Measurements from ENCODE around the gene CLP1. TPM values are rescaled to one million over a fixed set of nuclear protein-coding genes. Genes with fewer than 3 reads are reported as not detected.

CLP1 gene
- 53.4 TPM for total RNA-seq

GRCh38 chr11:57657194-57658022, at the start of gene CLP1:
Gene CLP1, plus strand, starts transcription at chr11:57657762. Its CDS starts 1,715 bp downstream, at chr11:57659477.
- Histone ChIP-seq H3K27me3 (ENCODE audit: insufficient read depth, low read length) (no peaks in the 10 kb centered on the region), H3K9me3 (ENCODE audit: low read depth, low read length) (no peaks in the 10 kb centered on the region), H3K4me1 (ENCODE audit: insufficient read depth, low read length) (peaks cover 20% of the 10 kb centered on the region), H3K4me3 (ENCODE audit: low read length) (peak within 1 kb of the TSS; percentile 72)

- Histone ChIP-seq H3K4me3 (ENCODE audit: low read length) (no peak overlapping the region), H3K27me3 (ENCODE audit: insufficient read depth, low read length) (no peaks in the 10 kb centered on the region), H3K9me3 (ENCODE audit: low read depth, low read length) (no peaks in the 10 kb centered on the region), H3K4me1 (ENCODE audit: insufficient read depth, low read length) (no peaks in the 10 kb centered on the region)
Observed at GRCh38 chr11:57610170-57610569, 47.4 kb upstream of the CLP1 start.

GRCh38 chr11:57614234-57614772, 43.3 kb upstream of the CLP1 start:
- H3K27me3 ChIP-seq (ENCODE audit: insufficient read depth, low read length): no peaks in the 10 kb centered on the region
- no peak overlapping the region for H3K4me3 ChIP-seq (ENCODE audit: low read length)
- no peaks in the 10 kb centered on the region for H3K4me1 ChIP-seq (ENCODE audit: insufficient read depth, low read length)
- peaks cover 1% of the 10 kb centered on the region for H3K9me3 ChIP-seq (ENCODE audit: low read depth, low read length)

GRCh38 chr11:57615308-57615707, 42.3 kb upstream of the CLP1 start:
- no peaks in the 10 kb centered on the region for H3K27me3 ChIP-seq (ENCODE audit: insufficient read depth, low read length)

GRCh38 chr11:57616595-57616994, 41.0 kb upstream of the CLP1 start:
- H3K4me1 ChIP-seq (ENCODE audit: insufficient read depth, low read length): no peaks in the 10 kb centered on the region
- H3K4me3 ChIP-seq (ENCODE audit: low read length): no peak overlapping the region
- H3K27me3 ChIP-seq (ENCODE audit: insufficient read depth, low read length): no peaks in the 10 kb centered on the region
- peaks cover 12% of the 10 kb centered on the region for H3K9me3 ChIP-seq (ENCODE audit: low read depth, low read length)

More at GRCh38 chr11:57615308-57615707, 42.3 kb upstream of the CLP1 start:
- peaks cover 11% of the 10 kb centered on the region for H3K9me3 ChIP-seq (ENCODE audit: low read depth, low read length)
- H3K4me1 ChIP-seq (ENCODE audit: insufficient read depth, low read length): no peaks in the 10 kb centered on the region
- H3K4me3 ChIP-seq (ENCODE audit: low read length): no peak overlapping the region

- Histone ChIP-seq H3K4me3 (ENCODE audit: low read length) (no peak overlapping the region), H3K9me3 (ENCODE audit: low read depth, low read length) (peaks cover 12% of the 10 kb centered on the region), H3K27me3 (ENCODE audit: insufficient read depth, low read length) (no peaks in the 10 kb centered on the region), H3K4me1 (ENCODE audit: insufficient read depth, low read length) (no peaks in the 10 kb centered on the region)
Observed at GRCh38 chr11:57618438-57618837, 39.1 kb upstream of the CLP1 start.

- H3K9me3 ChIP-seq (ENCODE audit: low read depth, low read length): peaks cover 12% of the 10 kb centered on the region
- H3K27me3 ChIP-seq (ENCODE audit: insufficient read depth, low read length): no peaks in the 10 kb centered on the region
- H3K4me1 ChIP-seq (ENCODE audit: insufficient read depth, low read length): no peaks in the 10 kb centered on the region
- H3K4me3 ChIP-seq (ENCODE audit: low read length): no peak overlapping the region
Observed at GRCh38 chr11:57619331-57619730, 38.2 kb upstream of the CLP1 start.

- Histone ChIP-seq H3K4me1 (ENCODE audit: insufficient read depth, low read length) (no peaks in the 10 kb centered on the region), H3K4me3 (ENCODE audit: low read length) (no peak overlapping the region), H3K9me3 (ENCODE audit: low read depth, low read length) (peaks cover 12% of the 10 kb centered on the region), H3K27me3 (ENCODE audit: insufficient read depth, low read length) (no peaks in the 10 kb centered on the region)
Observed at GRCh38 chr11:57620467-57620866, 37.1 kb upstream of the CLP1 start.

GRCh38 chr11:57622263-57622662, 35.3 kb upstream of the CLP1 start:
- no peaks in the 10 kb centered on the region for H3K4me1 ChIP-seq (ENCODE audit: insufficient read depth, low read length)
- no peaks in the 10 kb centered on the region for H3K27me3 ChIP-seq (ENCODE audit: insufficient read depth, low read length)
- peaks cover 12% of the 10 kb centered on the region for H3K9me3 ChIP-seq (ENCODE audit: low read depth, low read length)
- H3K4me3 ChIP-seq (ENCODE audit: low read length): no peak overlapping the region

GRCh38 chr11:57624864-57625263, 32.7 kb upstream of the CLP1 start:
- Histone ChIP-seq H3K4me1 (ENCODE audit: insufficient read depth, low read length) (no peaks in the 10 kb centered on the region), H3K27me3 (ENCODE audit: insufficient read depth, low read length) (no peaks in the 10 kb centered on the region), H3K4me3 (ENCODE audit: low read length) (no peak overlapping the region), H3K9me3 (ENCODE audit: low read depth, low read length) (peaks cover 6% of the 10 kb centered on the region)

- Histone ChIP-seq H3K9me3 (ENCODE audit: low read depth, low read length) (no peaks in the 10 kb centered on the region), H3K27me3 (ENCODE audit: insufficient read depth, low read length) (no peaks in the 10 kb centered on the region), H3K4me1 (ENCODE audit: insufficient read depth, low read length) (no peaks in the 10 kb centered on the region), H3K4me3 (ENCODE audit: low read length) (no peak overlapping the region)
Observed at GRCh38 chr11:57626895-57627294, 30.7 kb upstream of the CLP1 start.

GRCh38 chr11:57630171-57630570, 27.4 kb upstream of the CLP1 start:
- H3K27me3 ChIP-seq (ENCODE audit: insufficient read depth, low read length): peaks cover 4% of the 10 kb centered on the region
- H3K4me3 ChIP-seq (ENCODE audit: low read length): no peak overlapping the region
- no peaks in the 10 kb centered on the region for H3K9me3 ChIP-seq (ENCODE audit: low read depth, low read length)
- H3K4me1 ChIP-seq (ENCODE audit: insufficient read depth, low read length): no peaks in the 10 kb centered on the region

- Histone ChIP-seq H3K9me3 (ENCODE audit: low read depth, low read length) (no peaks in the 10 kb centered on the region), H3K4me3 (ENCODE audit: low read length) (no peak overlapping the region), H3K27me3 (ENCODE audit: insufficient read depth, low read length) (peaks cover 7% of the 10 kb centered on the region), H3K4me1 (ENCODE audit: insufficient read depth, low read length) (no peaks in the 10 kb centered on the region)
Observed at GRCh38 chr11:57632116-57632515, 25.4 kb upstream of the CLP1 start.

- Histone ChIP-seq H3K4me3 (ENCODE audit: low read length) (no peak overlapping the region), H3K9me3 (ENCODE audit: low read depth, low read length) (no peaks in the 10 kb centered on the region), H3K27me3 (ENCODE audit: insufficient read depth, low read length) (peaks cover 15% of the 10 kb centered on the region), H3K4me1 (ENCODE audit: insufficient read depth, low read length) (peaks cover 11% of the 10 kb centered on the region)
Observed at GRCh38 chr11:57633394-57634070, 24.0 kb upstream of the CLP1 start.

- Histone ChIP-seq H3K27me3 (ENCODE audit: insufficient read depth, low read length) (peaks cover 15% of the 10 kb centered on the region), H3K9me3 (ENCODE audit: low read depth, low read length) (no peaks in the 10 kb centered on the region), H3K4me3 (ENCODE audit: low read length) (no peak overlapping the region), H3K4me1 (ENCODE audit: insufficient read depth, low read length) (peaks cover 19% of the 10 kb centered on the region)
Observed at GRCh38 chr11:57634311-57634710, 23.3 kb upstream of the CLP1 start.
